Lower leg skin (tissue), 4 donors: ENCODE results near the gene ZNF580. TPM values are rescaled to one million over a fixed set of nuclear protein-coding genes. Genes with fewer than 3 reads are reported as not detected.

Source experiments
- DNase-seq, 2 donors: peaks; one replicate each; pipeline ENCODE4 v3.0.0-alpha.2; 2019; ENCODE audit warnings: low spot score in 2 of 2
- H3K4me3 ChIP-seq: fragments of 200-600 bp; sonication (generic); 2 replicates; pipeline ENCODE4 v1.5.1; 2017; ENCODE audit warnings: mild to moderate bottlenecking, low read depth; ENCODE audit not compliant: poor library complexity, severe bottlenecking
- POLR2A ChIP-seq, 2 donors: fragments of 450-650 bp; IDR thresholded peaks; one replicate each; pipeline ENCODE4 v1.6.1; 2016 to 2017; ENCODE audit warnings: antibody characterized with exemption in 2 of 2, mild to moderate bottlenecking in 1 of 2, moderate library complexity in 1 of 2
- WGBS, 2 donors: methylation state at CpG; one replicate each; pipeline ENCODE4 v1.1.5; 2018; 5-methylcytosine and 5-hydroxymethylcytosine counted together
- intact Hi-C: fragments of 100-400 bp; cut with DNase I; formaldehyde crosslinking; loops from one replicate; pipeline ENCODE4 v1.15.0; 2023; ENCODE audit warnings: low total_unique reads
- total RNA-seq, 4 donors: library from RNA; depleted of rRNA; stranded (reverse); fragments of >200 nt; gene quantifications; one replicate each; pipeline ENCODE4 v1.1.0, GENCODE V29; 2016
- TF ChIP-seq, protein P1 (sequence below), 3 donors: fragments of 450-650 bp; IDR thresholded peaks; one replicate each; pipeline ENCODE4 v1.5.1; 2016; ENCODE audit warnings: antibody characterized with exemption in 3 of 3, mild to moderate bottlenecking in 3 of 3, moderate library complexity in 2 of 3

Gene ZNF580
- total RNA-seq, 4 donors from 2014 or later = 14.1 to 38.0 (median 22.9) TPM

GRCh38 chr19:55614711-55615542, 25.9 kb upstream of the ZNF580 start:
- H3K4me3 ChIP-seq = no peak overlapping the region
- DNase-seq = no peak
- 97 to 98% methylated on average over 61 to 83 of the region's 98 CpGs for WGBS, 2 donors
- TF ChIP-seq, protein P1, sequence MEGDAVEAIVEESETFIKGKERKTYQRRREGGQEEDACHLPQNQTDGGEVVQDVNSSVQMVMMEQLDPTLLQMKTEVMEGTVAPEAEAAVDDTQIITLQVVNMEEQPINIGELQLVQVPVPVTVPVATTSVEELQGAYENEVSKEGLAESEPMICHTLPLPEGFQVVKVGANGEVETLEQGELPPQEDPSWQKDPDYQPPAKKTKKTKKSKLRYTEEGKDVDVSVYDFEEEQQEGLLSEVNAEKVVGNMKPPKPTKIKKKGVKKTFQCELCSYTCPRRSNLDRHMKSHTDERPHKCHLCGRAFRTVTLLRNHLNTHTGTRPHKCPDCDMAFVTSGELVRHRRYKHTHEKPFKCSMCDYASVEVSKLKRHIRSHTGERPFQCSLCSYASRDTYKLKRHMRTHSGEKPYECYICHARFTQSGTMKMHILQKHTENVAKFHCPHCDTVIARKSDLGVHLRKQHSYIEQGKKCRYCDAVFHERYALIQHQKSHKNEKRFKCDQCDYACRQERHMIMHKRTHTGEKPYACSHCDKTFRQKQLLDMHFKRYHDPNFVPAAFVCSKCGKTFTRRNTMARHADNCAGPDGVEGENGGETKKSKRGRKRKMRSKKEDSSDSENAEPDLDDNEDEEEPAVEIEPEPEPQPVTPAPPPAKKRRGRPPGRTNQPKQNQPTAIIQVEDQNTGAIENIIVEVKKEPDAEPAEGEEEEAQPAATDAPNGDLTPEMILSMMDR (IDR thresholded peaks at IDR 0.05) = no peak
- no peak for TF ChIP-seq POLR2A (IDR thresholded peaks at IDR 0.05)
- intact Hi-C loops = loop anchor here (10.0 kb wide), 1 partner anchor 100 kb away; no protein-coding TSS in a partner anchor

- no peak overlapping the region for H3K4me3 ChIP-seq
- TF ChIP-seq, protein P1 (IDR thresholded peaks at IDR 0.05) = no peak
- no peak for TF ChIP-seq POLR2A (IDR thresholded peaks at IDR 0.05)
- no peak for DNase-seq
- WGBS, 2 donors = 95 to 97% methylated on average over 58 to 76 of the region's 88 CpGs
- intact Hi-C loops = loop anchor here (10.0 kb wide), 1 partner anchor 101 kb away; no protein-coding TSS in a partner anchor
Observed at GRCh38 chr19:55615543-55616394, 25.0 kb upstream of the ZNF580 start.

- H3K4me3 ChIP-seq = no peak overlapping the region
- intact Hi-C loops = loop anchor here (10.0 kb wide), 1 partner anchor 102 kb away; no protein-coding TSS in a partner anchor
- WGBS, 2 donors = 97% methylated on average over 20 to 38 of the region's 38 CpGs
- DNase-seq = no peak
- no peak for TF ChIP-seq POLR2A (IDR thresholded peaks at IDR 0.05)
- TF ChIP-seq, protein P1 (IDR thresholded peaks at IDR 0.05) = no peak
Observed at GRCh38 chr19:55616395-55616875, 24.4 kb upstream of the ZNF580 start.

GRCh38 chr19:55617426-55617825, 23.4 kb upstream of the ZNF580 start:
- no peak for TF ChIP-seq POLR2A (IDR thresholded peaks at IDR 0.05)
- TF ChIP-seq, protein P1 (IDR thresholded peaks at IDR 0.05) = no peak
- 85 to 88% methylated on average over 8 of the region's 8 CpGs for whole genome bisulfite sequencing, 2 donors
- DNase-seq = no peak
- H3K4me3 ChIP-seq = no peak overlapping the region
- intact Hi-C loops = loop anchor here (10.0 kb wide), 1 partner anchor 103 kb away; no protein-coding TSS in a partner anchor

- WGBS, 2 donors = 84 to 87% methylated on average over 7 of the region's 7 CpGs
- intact Hi-C loops = loop anchor here (10.0 kb wide), 1 partner anchor 104 kb away; no protein-coding TSS in a partner anchor
- no peak for TF ChIP-seq POLR2A (IDR thresholded peaks at IDR 0.05)
- TF ChIP-seq, protein P1 (IDR thresholded peaks at IDR 0.05) = no peak
Observed at GRCh38 chr19:55618426-55618825, 22.4 kb upstream of the ZNF580 start.

More at GRCh38 chr19:55618426-55618825, 22.4 kb upstream of the ZNF580 start:
- H3K4me3 ChIP-seq = no peak overlapping the region
- DNase-seq = no peak
